IPS-NIHi7 (cell line): ENCODE measurements around the gene USP1.

ENCODE experiments used
- DNase-seq: peaks from one replicate; pipeline ENCODE4 v3.0.0; 2012; ENCODE audit warnings: mixed read lengths; ENCODE audit errors: extremely low spot score

The USP1 gene

GRCh38 chr1:62426794-62427193 lies 10.1 kb upstream of the USP1 start:
- DNase-seq: no peak

- DNase-seq: no peak
These were observed 8.5 kb upstream of the USP1 start for GRCh38 chr1:62428351-62428750.

GRCh38 chr1:62429581-62429980 lies 7.3 kb upstream of the USP1 start:
- no peak for DNase-seq

- DNase-seq: no peak
These were observed 2.8 kb upstream of the USP1 start for GRCh38 chr1:62433861-62434617.

GRCh38 chr1:62434618-62435001 lies 2.2 kb upstream of the USP1 start:
- DNase-seq: no peak

GRCh38 chr1:62435231-62436038 lies 1.4 kb upstream of the USP1 start:
- DNase-seq: peak; percentile 40

GRCh38 chr1:62436039-62436465 lies 797 bp upstream of the USP1 start:
- no peak for DNase-seq

GRCh38 chr1:62437273-62437940 lies 558 bp downstream of the USP1 start:
- DNase-seq: peak; percentile 25

GRCh38 chr1:62438163-62438562 lies 1.3 kb downstream of the USP1 start:
- no peak for DNase-seq

- no peak for DNase-seq
These were observed 3.0 kb downstream of the USP1 start for GRCh38 chr1:62439652-62440371.

- no peak for DNase-seq
These were observed 7.9 kb downstream of the USP1 start for GRCh38 chr1:62444701-62445100.

- no peak for DNase-seq
These were observed 11.5 kb downstream of the USP1 start for GRCh38 chr1:62448221-62448933.

- no peak for DNase-seq
These were observed 13.5 kb downstream of the USP1 start for GRCh38 chr1:62450301-62450700.

- DNase-seq: no peak
These were observed 16.1 kb downstream of the USP1 start for GRCh38 chr1:62452951-62453350.

- no peak for DNase-seq
These were observed 21.1 kb downstream of the USP1 start for GRCh38 chr1:62457955-62458354.

GRCh38 chr1:62462370-62462769 lies 25.5 kb downstream of the USP1 start:
- no peak for DNase-seq

GRCh38 chr1:62467092-62467491 lies 30.2 kb downstream of the USP1 start:
- DNase-seq: no peak

- DNase-seq: peak; percentile 13
These were observed 39.8 kb downstream of the USP1 start for GRCh38 chr1:62476525-62477219.

- no peak for DNase-seq
These were observed 44.8 kb downstream of the USP1 start for GRCh38 chr1:62481681-62482080.

- no peak for DNase-seq
These were observed 48.1 kb downstream of the USP1 start for GRCh38 chr1:62484824-62485468.
